Stomach (tissue), 4 donors: ENCODE results near the gene SLC35G2.
"Not testable (repeated sequence)": the region's sequence is repeated elsewhere in the genome, so short reads cannot be mapped to it uniquely, and the experiment has no call there.

Experiments
- POLR2A ChIP-seq, 4 donors: fragments of 450-650 bp; IDR thresholded peaks; one replicate each; pipeline ENCODE4 v1.6.1; 2016; ENCODE audit warnings: antibody characterized with exemption in 4 of 4, control low read depth in 2 of 4, mild to moderate bottlenecking in 1 of 4, moderate library complexity in 1 of 4
- TF ChIP-seq, protein P1 (sequence below), 7 experiments: fragments of 450-650 bp in 4 of 7; fragments of 200-600 bp in 3 of 7; sonication (generic) in 3 of 7; IDR thresholded peaks; one replicate each; pipeline ENCODE4 v1.5.1; 2016 to 2019; ENCODE audit warnings: antibody characterized with exemption in 7 of 7, control low read depth in 2 of 7, mild to moderate bottlenecking in 1 of 7

DNA sequence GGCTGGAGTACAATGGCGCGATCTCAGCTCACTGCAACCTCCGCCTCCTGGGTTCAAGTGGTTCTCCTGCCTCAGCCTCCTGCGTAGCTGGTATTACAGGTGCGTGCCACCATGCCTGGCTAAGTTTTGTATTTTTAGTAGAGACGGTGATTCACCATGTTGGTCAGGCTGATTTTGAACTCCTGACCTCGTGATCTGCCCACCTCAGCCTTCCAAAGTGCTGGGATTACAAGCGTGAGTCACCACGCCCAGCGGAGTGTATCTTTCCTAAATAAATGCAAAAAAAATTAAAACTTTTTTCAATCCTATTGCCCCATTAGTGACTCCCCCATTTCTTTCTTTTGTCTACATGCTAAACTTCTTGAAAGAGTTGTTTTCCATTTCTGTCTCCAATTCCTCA, 17.8 kb upstream of the SLC35G2 start:
- TF ChIP-seq, protein P1, sequence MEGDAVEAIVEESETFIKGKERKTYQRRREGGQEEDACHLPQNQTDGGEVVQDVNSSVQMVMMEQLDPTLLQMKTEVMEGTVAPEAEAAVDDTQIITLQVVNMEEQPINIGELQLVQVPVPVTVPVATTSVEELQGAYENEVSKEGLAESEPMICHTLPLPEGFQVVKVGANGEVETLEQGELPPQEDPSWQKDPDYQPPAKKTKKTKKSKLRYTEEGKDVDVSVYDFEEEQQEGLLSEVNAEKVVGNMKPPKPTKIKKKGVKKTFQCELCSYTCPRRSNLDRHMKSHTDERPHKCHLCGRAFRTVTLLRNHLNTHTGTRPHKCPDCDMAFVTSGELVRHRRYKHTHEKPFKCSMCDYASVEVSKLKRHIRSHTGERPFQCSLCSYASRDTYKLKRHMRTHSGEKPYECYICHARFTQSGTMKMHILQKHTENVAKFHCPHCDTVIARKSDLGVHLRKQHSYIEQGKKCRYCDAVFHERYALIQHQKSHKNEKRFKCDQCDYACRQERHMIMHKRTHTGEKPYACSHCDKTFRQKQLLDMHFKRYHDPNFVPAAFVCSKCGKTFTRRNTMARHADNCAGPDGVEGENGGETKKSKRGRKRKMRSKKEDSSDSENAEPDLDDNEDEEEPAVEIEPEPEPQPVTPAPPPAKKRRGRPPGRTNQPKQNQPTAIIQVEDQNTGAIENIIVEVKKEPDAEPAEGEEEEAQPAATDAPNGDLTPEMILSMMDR (IDR thresholded peaks at IDR 0.05): not testable (repeated sequence)
- TF ChIP-seq POLR2A (IDR thresholded peaks at IDR 0.05): not testable (repeated sequence)
